K562 (cell line): ENCODE data around the gene BRWD1. TPM values are rescaled to one million over a fixed set of nuclear protein-coding genes. Genes with fewer than 3 reads are reported as not detected.

ENCODE experiments used
- CREB3 ChIP-seq: fragments of 450-650 bp; conservative IDR thresholded peaks from 2 replicates; pipeline ENCODE4 v1.6.1; 2016; ENCODE audit warnings: missing genetic modification characterization, low read depth, mild to moderate bottlenecking, missing compliant biosample characterization, moderate library complexity
- FOSL1 ChIP-seq: fragments of 200-800 bp; sonication (Bioruptor generic); conservative IDR thresholded peaks from 2 replicates; pipeline ENCODE4 v1.6.1; 2016; ENCODE audit warnings: missing genetic modification characterization, missing compliant biosample characterization
- KDM4B ChIP-seq, 2 experiments: fragments of 450-650 bp in 1 of 2; sonication (generic) in 1 of 2; IDR thresholded peaks; 2 replicates each; pipeline ENCODE4 v1.6.1; 2016 to 2017; ENCODE audit warnings: borderline replicate concordance in 2 of 2, antibody characterized with exemption in 1 of 2, low read depth in 1 of 2, mild to moderate bottlenecking in 1 of 2
- LEF1 ChIP-seq: fragments of 450-650 bp; IDR thresholded peaks from 2 replicates; pipeline ENCODE4 v1.6.1; 2016; ENCODE audit warnings: mild to moderate bottlenecking
- MBD2 ChIP-seq: sonication (generic); IDR thresholded peaks from 2 replicates; pipeline ENCODE4 v1.6.1; 2016; ENCODE audit warnings: low read depth, borderline replicate concordance
- MTA2 ChIP-seq: fragments of 450-650 bp; IDR thresholded peaks from 2 replicates; pipeline ENCODE4 v1.6.1; 2016; ENCODE audit warnings: low read depth
- MYBL2 ChIP-seq, 2 experiments: fragments of 450-650 bp in 1 of 2; sonication (generic) in 1 of 2; formaldehyde crosslinking in 1 of 2; IDR thresholded peaks; 2 replicates each; pipeline versions ENCODE4 v1.6.1 to v1.8.1; 2017 to 2022; ENCODE audit warnings: borderline replicate concordance in 1 of 2, inconsistent platforms in 1 of 2, low read depth in 1 of 2, mild to moderate bottlenecking in 1 of 2, missing genetic modification reagents in 1 of 2, moderate library complexity in 1 of 2
- RBM25 ChIP-seq: fragments of 200-400 bp; formaldehyde crosslinking; IDR thresholded peaks from 2 replicates; pipeline ENCODE4 v1.6.1; 2018; ENCODE audit warnings: low read length, low read depth, moderate library complexity; ENCODE audit not compliant: severe bottlenecking
- RNF219 ChIP-seq: fragments of 250-450 bp; sonication (Bioruptor Pico); IDR thresholded peaks from 2 replicates; pipeline ENCODE4 v1.5.0; 2022; ENCODE audit warnings: mild to moderate bottlenecking
- SETDB1 ChIP-seq: IDR thresholded peaks from one replicate; pipeline ENCODE4 v1.6.1; 2012; ENCODE audit warnings: low read length, control low read depth, inconsistent platforms
- SFPQ ChIP-seq: fragments of 200-400 bp; formaldehyde crosslinking; IDR thresholded peaks from 2 replicates; pipeline ENCODE4 v1.6.1; 2017; ENCODE audit warnings: mild to moderate bottlenecking, low read depth, low read length, moderate library complexity
- STAT6 ChIP-seq: sonication (generic); formaldehyde crosslinking; IDR thresholded peaks from 2 replicates; pipeline ENCODE4 v1.8.1; 2023; ENCODE audit warnings: mild to moderate bottlenecking, missing genetic modification reagents
- TARDBP ChIP-seq: fragments of 450-650 bp; IDR thresholded peaks from 2 replicates; pipeline ENCODE4 v1.6.1; 2016
- ZFP91 ChIP-seq: sonication (generic); formaldehyde crosslinking; IDR thresholded peaks from 2 replicates; pipeline ENCODE4 v1.8.0; 2022; ENCODE audit warnings: mild to moderate bottlenecking, missing genetic modification reagents
- ZNF551 ChIP-seq: fragments of 250-450 bp; sonication (Bioruptor Pico); IDR thresholded peaks from 2 replicates; pipeline ENCODE4 v1.5.0; 2021; ENCODE audit warnings: mild to moderate bottlenecking, moderate library complexity
- ZNF583 ChIP-seq: fragments of 250-450 bp; sonication (Bioruptor Pico); IDR thresholded peaks from 2 replicates; pipeline ENCODE4 v1.4.0; 2020
- polyA plus RNA-seq, 8 experiments: library from polyadenylated mRNA; depleted of rRNA in 4 of 8; stranded (reverse) in 5 of 8; unstranded in 3 of 8; fragments of >200 nt; fragmentation: Nextera tagmentation in 2 of 8; fragmentation: Illumina TruSeq in 1 of 8; extraction: Ambion mirVana in 2 of 8; extraction: Trizol in 1 of 8; gene quantifications; 2 replicates each; pipeline versions ENCODE4 v1.2.1 to v1.2.3, GENCODE V29; 2011 to 2014; ENCODE audit warnings: inconsistent platforms in 1 of 8, missing spikeins in 1 of 8
- total RNA-seq, 7 experiments: library from RNA; depleted of rRNA in 6 of 7; stranded (reverse); fragments of >200 nt in 6 of 7; fragmentation: Illumina TruSeq in 2 of 7; extraction: Trizol in 2 of 7; gene quantifications; 2 replicates each; pipeline versions ENCODE4 v1.2.1 to v1.2.3, GENCODE V29; 2011 to 2021; ENCODE audit warnings: low replicate concordance in 1 of 7

BRWD1 gene
- total and polyA plus RNA-seq, 9 of the 15 experiments (the other 6 are each of a cell fraction or from before 2014, with no cell fraction given): 10.1 to 60.2 (median 34.1) TPM

GRCh38 chr21:39349211-39350093 is 36.0 kb upstream of the BRWD1 start (continued):
- TF ChIP-seq ZNF583 (CRISPR knock-in tag): 0 out of 2 replicates have a peak, but pooled peaks have one; percentile 56
- no peak for TF ChIP-seq ZFP91 (CRISPR knock-in tag)
- no peak for TF ChIP-seq CREB3 (tag)
- peak; percentile 35 for TF ChIP-seq SETDB1
- no peak for TF ChIP-seq ZNF551 (CRISPR knock-in tag)
- peak; percentile 77; the same call in 1 of the 2 replicates for TF ChIP-seq TARDBP
- TF ChIP-seq FOSL1 (tag): no peak
- no peak for TF ChIP-seq MTA2
- 0 out of 2 replicates have a peak, but pooled peaks have one; percentile 28 for TF ChIP-seq LEF1
- TF ChIP-seq RNF219 (CRISPR knock-in tag): no peak
- TF ChIP-seq SFPQ: no peak
- TF ChIP-seq STAT6: no peak
- TF ChIP-seq RBM25: peak; percentile 84
- TF ChIP-seq KDM4B (IDR thresholded peaks at IDR 0.05; ENCODE audit: borderline replicate concordance in 2 of 2, low read depth in 1 of 2): peak in 1 of 2 experiments; percentile 84; a peak in 2 of 4 replicates
- TF ChIP-seq MYBL2 (IDR thresholded peaks at IDR 0.05; ENCODE audit: low read depth): no peak
- no peak for TF ChIP-seq MYBL2 (CRISPR knock-in tag; IDR thresholded peaks at IDR 0.05; ENCODE audit: borderline replicate concordance)
- peak; percentile 75; the same call in 1 of the 2 replicates for TF ChIP-seq MBD2
